Right lobe of liver (tissue), 6 donors: ENCODE measurements around the gene CNGA2. TPM values are rescaled to one million over a fixed set of nuclear protein-coding genes. Genes with fewer than 3 reads are reported as not detected.

Experiments used
- ATAC-seq, 4 donors: fragments of 200-7000 bp; cut with Tn5 transposase; one replicate each; pipeline ENCODE4 v1.9.1; 2020; ENCODE audit warnings: mild to moderate bottlenecking in 4 of 4, moderate library complexity in 4 of 4
- DNase-seq, 3 donors: peaks; one replicate each; pipeline ENCODE4 v3.0.0-alpha.2; 2020
- H3K27ac ChIP-seq, 3 donors: fragments of 200-600 bp; one replicate each; pipeline ENCODE4 v1.8.0; 2022
- H3K27me3 ChIP-seq, 2 donors: fragments of 200-600 bp; one replicate each; pipeline ENCODE4 v1.8.0; 2022
- H3K36me3 ChIP-seq, 4 donors: fragments of 200-600 bp; sonication (generic) in 1 of 4; one replicate each; pipeline versions ENCODE4 v1.5.1 to v1.8.0; 2017 to 2022; ENCODE audit warnings: control low read depth in 1 of 4
- H3K4me1 ChIP-seq, 4 donors: fragments of 200-600 bp; sonication (generic) in 1 of 4; one replicate each; pipeline versions ENCODE4 v1.5.1 to v1.8.0; 2017 to 2022; ENCODE audit warnings: control low read depth in 1 of 4
- H3K4me3 ChIP-seq, 3 donors: fragments of 200-600 bp; one replicate each; pipeline ENCODE4 v1.8.0; 2022
- H3K9me3 ChIP-seq, 4 donors: fragments of 200-600 bp; sonication (generic) in 1 of 4; one replicate each; pipeline versions ENCODE4 v1.5.1 to v1.8.0; 2017 to 2022; ENCODE audit warnings: control low read depth in 1 of 4
- CTCF ChIP-seq, 4 donors: fragments of 200-600 bp in 3 of 4; fragments of 450-650 bp in 1 of 4; IDR thresholded peaks; one replicate each; pipeline versions ENCODE4 v1.5.1 to v1.8.0; 2016 to 2022; ENCODE audit warnings: antibody characterized with exemption in 4 of 4, mild to moderate bottlenecking in 2 of 4
- POLR2A ChIP-seq: fragments of 450-650 bp; IDR thresholded peaks from one replicate; pipeline ENCODE4 v1.6.1; 2017; ENCODE audit warnings: antibody characterized with exemption, mild to moderate bottlenecking
- WGBS: methylation state at CpG from one replicate; pipeline ENCODE4 v1.1.6; 2018; ENCODE audit warnings: low coverage, low lambda C conversion rate; ENCODE audit not compliant: insufficient coverage; ENCODE audit errors: missing lambda C conversion rate; 5-methylcytosine and 5-hydroxymethylcytosine counted together
- intact Hi-C, 2 donors: fragments of 100-400 bp; cut with DNase I; formaldehyde crosslinking; loops; one replicate each; pipeline versions ENCODE4 v1.11.2 to v1.14.1; 2022
- total RNA-seq, 6 experiments: library from RNA; depleted of rRNA in 2 of 6; stranded (reverse); fragments of >200 nt in 2 of 6; fragmentation: NEBNext Ultra II Directional in 3 of 6; extraction: Animal tissue kit (Norgen Biotek cat#: 25700) in 3 of 6; gene quantifications; one replicate each; pipeline versions ENCODE4 v1.1.0 to v1.2.4, GENCODE V29; 2016 to 2023
- donor health status: DM: no; HTN: yes; CAD: no.
- donor health status: DM: no; HTN: no; CAD: no.
- donor health status: DM: no; HTN: no; CAD: no.
- donor health status: DM: no; HTN: yes; CAD: no.
- donor health status: DM: no; HTN: yes; CAD: no.

CNGA2 gene
- total RNA-seq, 6 experiments from 2014 or later = not detected

DNA sequence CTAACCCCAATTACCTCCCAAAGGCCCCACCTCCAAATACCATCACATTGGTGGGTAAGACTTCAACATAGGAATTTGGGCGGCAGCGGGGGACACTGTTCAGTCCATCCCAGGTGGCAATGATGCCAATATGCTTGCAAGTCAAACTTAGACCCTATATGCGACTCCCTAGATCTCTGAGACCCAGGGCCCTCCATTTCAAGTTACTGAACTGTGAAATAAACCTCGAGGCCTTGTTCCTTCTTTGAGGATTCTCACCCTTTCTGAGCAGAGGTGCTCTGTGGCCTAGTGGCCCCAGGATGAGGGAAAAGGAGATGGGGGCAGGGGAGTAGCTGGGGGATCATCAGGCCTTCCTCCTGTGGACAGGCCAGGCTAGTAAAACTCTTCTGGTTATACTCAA lies 44.7 kb downstream of the CNGA2 start:
- Histone ChIP-seq H3K4me3 (no peak overlapping the region), H3K27me3 (no peaks in the 10 kb centered on the region), H3K27ac (no peak overlapping the region), H3K36me3 (no peaks in the 10 kb centered on the region), H3K4me1 (no peaks in the 10 kb centered on the region), H3K9me3 (no peaks in the 10 kb centered on the region)
- TF ChIP-seq CTCF (IDR thresholded peaks at IDR 0.05) (no peak), POLR2A (no peak)
- ATAC-seq = no peak
- WGBS = no CpG with 5 or more reads among the region's 4 CpGs
- DNase-seq = no peak
- intact Hi-C loops = no loop called here

GRCh38 chrX:151780621-151781020 lies 46.1 kb downstream of the CNGA2 start:
- no peak overlapping the region for H3K4me3 ChIP-seq
- no peaks in the 10 kb centered on the region for H3K4me1 ChIP-seq
- no peaks in the 10 kb centered on the region for H3K9me3 ChIP-seq
- intact Hi-C loops = no loop called here
- WGBS = 60% methylated on average over 1 of the region's 4 CpGs
- ATAC-seq = peak in 1 of 4 donors; percentile 18
- H3K36me3 ChIP-seq = no peaks in the 10 kb centered on the region
- TF ChIP-seq CTCF (IDR thresholded peaks at IDR 0.05) (no peak), POLR2A (no peak)
- H3K27me3 ChIP-seq = no peaks in the 10 kb centered on the region
- DNase-seq = no peak
- H3K27ac ChIP-seq = no peak overlapping the region

- Histone ChIP-seq H3K4me3 (no peak overlapping the region), H3K9me3 (no peaks in the 10 kb centered on the region), H3K27ac (no peak overlapping the region), H3K27me3 (no peaks in the 10 kb centered on the region), H3K36me3 (no peaks in the 10 kb centered on the region), H3K4me1 (no peaks in the 10 kb centered on the region)
- TF ChIP-seq POLR2A = no peak
- no peak for TF ChIP-seq CTCF (IDR thresholded peaks at IDR 0.05)
- intact Hi-C loops = no loop called here
- 57% methylated on average over 4 of the region's 6 CpGs for WGBS
- ATAC-seq = peak in 2 of 4 donors; percentile 43 to 52
- no peak for DNase-seq
These were observed 54.7 kb downstream of the CNGA2 start for GRCh38 chrX:151789179-151789800.

GRCh38 chrX:151790481-151791160 lies 56.1 kb downstream of the CNGA2 start:
- H3K36me3 ChIP-seq = no peaks in the 10 kb centered on the region
- no peak overlapping the region for H3K4me3 ChIP-seq
- DNase-seq (no peak), ATAC-seq (no peak)
- H3K4me1 ChIP-seq = no peaks in the 10 kb centered on the region
- H3K27ac ChIP-seq = no peak overlapping the region
- no peaks in the 10 kb centered on the region for H3K27me3 ChIP-seq
- TF ChIP-seq CTCF (IDR thresholded peaks at IDR 0.05) = no peak
- TF ChIP-seq POLR2A = no peak
- no peaks in the 10 kb centered on the region for H3K9me3 ChIP-seq
- intact Hi-C loops = no loop called here
- 38% methylated on average over 3 of the region's 3 CpGs for WGBS
